Measurements from ENCODE around the gene GSC2.

DNA sequence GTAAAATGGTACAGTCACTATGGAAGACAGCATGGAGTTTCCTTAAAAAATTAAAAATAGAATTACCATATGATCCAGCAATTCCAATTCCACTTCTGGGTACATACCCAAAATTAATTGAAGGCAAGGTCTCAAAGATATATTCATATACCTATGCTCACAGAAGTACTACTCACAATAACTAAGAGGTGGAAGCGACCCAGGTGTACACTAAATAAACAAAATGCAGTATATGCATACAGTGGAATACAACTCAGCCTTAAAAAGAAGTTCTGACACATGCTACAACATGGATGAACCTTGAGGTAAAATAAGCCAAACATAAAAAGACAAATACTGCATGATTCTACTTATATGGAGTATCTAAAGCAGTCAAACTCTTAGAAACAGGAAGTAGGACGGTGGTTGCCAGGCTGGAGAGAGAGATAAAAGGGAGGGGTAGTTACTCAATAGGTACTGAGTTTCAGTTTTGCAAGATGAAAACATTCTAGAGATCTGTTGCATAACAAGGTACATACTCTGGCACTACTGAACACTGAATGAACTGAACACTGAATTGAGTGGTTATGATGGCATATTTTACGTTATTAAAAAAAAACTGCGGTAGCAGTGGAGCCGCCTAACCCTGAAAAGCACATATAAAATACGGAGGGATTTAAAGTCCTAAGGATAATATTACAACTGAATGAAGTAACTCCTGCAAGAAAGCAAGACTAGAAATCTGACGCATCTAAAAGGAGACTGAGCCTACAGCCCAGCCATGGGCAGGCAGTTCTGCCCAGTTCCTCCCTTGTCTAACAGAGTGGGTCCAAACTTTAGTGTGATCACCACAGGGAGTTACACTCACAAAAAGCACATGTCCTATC is 40.7 kb downstream of the GSC2 start:
- TF ChIP-seq, protein P1, sequence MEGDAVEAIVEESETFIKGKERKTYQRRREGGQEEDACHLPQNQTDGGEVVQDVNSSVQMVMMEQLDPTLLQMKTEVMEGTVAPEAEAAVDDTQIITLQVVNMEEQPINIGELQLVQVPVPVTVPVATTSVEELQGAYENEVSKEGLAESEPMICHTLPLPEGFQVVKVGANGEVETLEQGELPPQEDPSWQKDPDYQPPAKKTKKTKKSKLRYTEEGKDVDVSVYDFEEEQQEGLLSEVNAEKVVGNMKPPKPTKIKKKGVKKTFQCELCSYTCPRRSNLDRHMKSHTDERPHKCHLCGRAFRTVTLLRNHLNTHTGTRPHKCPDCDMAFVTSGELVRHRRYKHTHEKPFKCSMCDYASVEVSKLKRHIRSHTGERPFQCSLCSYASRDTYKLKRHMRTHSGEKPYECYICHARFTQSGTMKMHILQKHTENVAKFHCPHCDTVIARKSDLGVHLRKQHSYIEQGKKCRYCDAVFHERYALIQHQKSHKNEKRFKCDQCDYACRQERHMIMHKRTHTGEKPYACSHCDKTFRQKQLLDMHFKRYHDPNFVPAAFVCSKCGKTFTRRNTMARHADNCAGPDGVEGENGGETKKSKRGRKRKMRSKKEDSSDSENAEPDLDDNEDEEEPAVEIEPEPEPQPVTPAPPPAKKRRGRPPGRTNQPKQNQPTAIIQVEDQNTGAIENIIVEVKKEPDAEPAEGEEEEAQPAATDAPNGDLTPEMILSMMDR (IDR thresholded peaks at IDR 0.05 in 8 of 11, conservative IDR thresholded peaks at IDR 0.05 in 3 of 11), result no peak
- no peak for TF ChIP-seq POLR2A (IDR thresholded peaks at IDR 0.05)
- no peak for TF ChIP-seq POLR2AphosphoS5 (IDR thresholded peaks at IDR 0.05)
